Measurements from ENCODE around the gene VAV2.

VAV2 gene, protein sequence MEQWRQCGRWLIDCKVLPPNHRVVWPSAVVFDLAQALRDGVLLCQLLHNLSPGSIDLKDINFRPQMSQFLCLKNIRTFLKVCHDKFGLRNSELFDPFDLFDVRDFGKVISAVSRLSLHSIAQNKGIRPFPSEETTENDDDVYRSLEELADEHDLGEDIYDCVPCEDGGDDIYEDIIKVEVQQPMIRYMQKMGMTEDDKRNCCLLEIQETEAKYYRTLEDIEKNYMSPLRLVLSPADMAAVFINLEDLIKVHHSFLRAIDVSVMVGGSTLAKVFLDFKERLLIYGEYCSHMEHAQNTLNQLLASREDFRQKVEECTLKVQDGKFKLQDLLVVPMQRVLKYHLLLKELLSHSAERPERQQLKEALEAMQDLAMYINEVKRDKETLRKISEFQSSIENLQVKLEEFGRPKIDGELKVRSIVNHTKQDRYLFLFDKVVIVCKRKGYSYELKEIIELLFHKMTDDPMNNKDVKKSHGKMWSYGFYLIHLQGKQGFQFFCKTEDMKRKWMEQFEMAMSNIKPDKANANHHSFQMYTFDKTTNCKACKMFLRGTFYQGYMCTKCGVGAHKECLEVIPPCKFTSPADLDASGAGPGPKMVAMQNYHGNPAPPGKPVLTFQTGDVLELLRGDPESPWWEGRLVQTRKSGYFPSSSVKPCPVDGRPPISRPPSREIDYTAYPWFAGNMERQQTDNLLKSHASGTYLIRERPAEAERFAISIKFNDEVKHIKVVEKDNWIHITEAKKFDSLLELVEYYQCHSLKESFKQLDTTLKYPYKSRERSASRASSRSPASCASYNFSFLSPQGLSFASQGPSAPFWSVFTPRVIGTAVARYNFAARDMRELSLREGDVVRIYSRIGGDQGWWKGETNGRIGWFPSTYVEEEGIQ

DNA sequence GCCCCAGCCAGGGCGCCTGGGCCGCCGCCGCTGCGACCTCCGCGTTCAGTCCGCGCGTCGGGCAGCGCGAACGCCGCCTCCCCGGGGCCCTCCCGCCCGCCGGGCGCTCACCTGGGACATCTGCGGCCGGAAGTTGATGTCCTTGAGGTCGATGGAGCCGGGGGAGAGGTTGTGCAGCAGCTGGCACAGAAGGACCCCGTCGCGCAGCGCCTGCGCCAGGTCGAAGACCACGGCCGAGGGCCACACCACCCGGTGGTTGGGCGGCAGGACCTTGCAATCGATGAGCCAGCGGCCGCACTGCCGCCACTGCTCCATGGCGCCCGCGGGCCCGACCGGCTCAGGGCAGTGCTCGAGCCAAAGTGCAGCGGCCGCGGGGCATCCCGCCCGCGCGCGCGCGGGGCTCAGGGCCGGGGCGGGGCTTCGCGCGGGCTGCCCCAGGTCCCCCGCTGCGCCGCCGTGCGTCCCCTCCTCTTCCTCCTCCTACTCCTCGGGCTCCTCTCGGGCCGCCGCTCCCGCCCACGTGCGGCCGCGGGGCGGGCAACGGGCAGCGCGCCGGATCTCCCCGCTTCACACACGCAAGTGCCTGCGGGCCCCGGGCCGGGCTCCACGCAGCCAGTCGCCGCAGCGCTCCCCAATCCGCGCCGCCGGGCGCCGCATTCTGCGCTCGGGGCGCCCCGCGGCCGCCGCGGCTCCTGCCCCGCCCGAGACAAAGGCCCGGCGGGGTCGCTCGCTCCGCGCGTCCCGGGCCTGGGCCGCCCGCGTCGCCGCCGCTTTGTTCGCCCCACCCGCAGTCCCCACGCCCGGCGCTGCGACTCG is at the start of gene VAV2:
Gene VAV2, minus strand, starts transcription at position 361 of the 816 bp plus-strand sequence. Its CDS starts 46 bp downstream, at position 315.
- peak; percentile 70 for DNase-seq

DNA sequence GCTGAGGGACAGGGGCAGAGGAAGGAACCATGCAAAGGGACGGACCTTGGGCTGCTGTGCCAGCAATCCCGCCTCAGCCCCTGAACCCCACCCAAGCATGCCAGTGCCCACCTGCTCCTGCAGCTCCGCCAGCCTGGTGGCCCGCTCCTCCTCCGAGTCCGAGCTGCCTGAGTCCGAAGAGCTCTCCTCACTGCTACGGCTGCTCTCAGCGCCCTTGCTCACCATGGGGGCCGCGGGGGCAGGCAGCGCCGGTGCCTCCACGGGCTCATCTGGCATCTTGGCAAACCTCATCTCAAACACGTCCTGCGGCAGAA is 49.5 kb upstream of the VAV2 start:
- no peak for DNase-seq

DNA sequence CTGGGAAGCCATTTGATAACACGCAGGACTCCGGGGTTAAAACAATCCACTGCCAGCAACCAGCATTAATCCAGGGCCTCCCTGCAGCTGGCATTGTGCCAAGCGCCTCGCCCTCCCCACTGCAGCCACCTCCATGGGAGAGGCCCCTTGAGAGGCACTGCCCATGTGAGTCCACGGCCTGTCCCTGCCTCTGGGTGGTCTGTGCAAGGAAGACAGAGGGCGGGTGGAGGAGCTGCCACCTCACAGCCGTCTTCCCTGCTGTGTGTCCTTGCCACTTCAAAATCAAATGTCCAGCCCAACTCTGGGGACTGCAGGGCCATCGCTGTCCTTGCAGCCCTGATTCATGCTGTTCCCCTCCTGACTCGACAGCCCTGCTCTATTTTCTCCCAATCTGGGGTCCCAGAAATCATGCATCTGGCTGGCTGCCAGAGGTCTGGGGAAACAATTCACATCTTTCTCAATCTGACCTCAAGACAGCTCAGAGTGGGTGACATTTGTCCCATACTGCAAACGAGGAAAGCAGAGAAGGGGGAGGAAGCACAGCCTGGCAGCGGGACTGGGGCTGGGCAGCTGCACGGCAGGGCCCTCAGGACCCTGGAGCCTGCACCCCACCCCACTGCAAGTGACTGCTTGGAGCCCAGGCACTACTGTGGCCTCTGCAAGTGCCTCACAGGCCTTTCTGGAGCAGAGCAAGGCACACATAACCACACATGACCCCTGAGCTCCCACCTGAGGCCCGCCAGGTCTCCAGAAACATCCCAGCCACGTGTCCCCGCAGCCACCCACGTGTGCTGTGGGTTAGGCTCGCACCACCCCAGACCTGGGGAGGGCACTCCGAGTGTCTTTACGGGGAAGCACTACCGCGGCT is 48.9 kb upstream of the VAV2 start:
- no peak for DNase-seq

DNA sequence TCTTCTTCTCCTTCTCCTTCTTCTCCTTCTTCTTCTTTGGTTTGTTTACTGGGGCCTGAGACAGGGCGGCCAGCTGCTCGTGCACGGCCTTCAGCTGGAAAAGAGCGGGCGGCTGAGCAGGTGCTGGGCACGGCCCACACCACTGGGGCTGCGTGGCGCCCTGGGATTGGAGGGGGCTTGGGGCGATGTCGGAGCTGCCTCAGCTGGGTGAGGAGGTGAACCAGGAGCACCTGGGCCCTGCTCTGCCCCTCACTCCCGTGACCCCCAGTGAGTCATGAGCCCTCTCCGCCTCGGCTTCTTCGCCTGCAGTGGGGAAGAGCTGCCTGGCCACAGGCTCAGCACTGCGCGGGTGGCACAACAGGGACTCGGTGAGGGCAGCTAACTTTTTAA is 48.0 kb upstream of the VAV2 start:
- DNase-seq = no peak

DNA sequence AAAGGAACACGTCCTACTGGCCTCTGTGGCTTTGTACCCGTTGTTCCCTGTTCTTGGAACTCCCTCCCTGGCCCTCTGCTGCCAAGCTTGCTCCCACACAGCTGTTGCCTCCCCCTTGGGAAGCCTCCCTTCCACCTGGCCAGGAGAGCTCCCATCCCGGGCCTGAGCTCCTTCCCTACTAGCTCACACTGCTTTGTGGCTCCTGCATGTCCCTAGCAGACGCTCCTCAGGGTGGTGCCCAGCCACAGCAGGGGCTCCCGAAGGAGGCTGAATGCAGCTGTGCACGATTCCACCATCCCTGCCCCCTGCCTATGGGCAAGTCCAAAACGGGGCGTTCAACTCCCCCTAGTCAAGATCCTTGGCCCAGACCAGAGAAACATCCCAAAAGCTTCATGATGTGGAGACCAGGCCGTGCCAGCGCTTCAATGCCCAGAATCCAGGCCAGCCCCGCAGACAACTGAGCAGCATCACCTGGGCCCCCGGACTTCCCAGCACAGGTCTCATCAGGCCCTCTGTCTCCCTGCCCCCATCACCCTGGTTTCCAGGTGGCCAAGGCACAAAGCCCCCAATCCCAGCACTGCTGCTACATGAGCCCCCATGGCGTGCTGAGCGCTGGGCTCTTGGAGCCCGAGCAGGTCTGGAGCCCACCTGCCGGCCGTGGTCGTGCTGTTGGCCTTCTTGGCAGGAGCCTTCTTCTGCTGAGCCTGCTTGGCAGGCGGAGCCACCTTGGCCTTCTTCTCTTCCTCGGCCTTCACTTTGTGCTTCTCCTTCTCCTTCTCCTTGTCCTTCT is 47.5 kb upstream of the VAV2 start:
- no peak for DNase-seq

DNA sequence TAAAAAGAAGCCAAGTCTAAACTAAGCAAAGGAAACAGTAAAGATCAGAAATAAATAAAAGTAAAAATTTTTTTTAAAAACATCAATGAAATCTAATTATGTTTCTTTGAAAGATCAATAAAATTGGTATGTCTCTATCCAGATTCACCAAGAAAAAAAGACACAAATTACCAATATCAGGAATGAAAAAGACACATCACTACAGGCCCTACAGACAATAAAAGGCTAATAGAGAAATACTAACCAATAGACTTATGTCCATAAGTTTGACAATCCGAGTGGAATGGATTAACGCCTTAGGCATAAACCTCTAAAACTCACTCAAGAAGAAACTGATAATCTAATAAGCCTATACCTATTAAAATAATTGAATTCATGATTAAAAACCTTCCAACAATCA is 45.5 kb upstream of the VAV2 start:
- DNase-seq = no peak

DNA sequence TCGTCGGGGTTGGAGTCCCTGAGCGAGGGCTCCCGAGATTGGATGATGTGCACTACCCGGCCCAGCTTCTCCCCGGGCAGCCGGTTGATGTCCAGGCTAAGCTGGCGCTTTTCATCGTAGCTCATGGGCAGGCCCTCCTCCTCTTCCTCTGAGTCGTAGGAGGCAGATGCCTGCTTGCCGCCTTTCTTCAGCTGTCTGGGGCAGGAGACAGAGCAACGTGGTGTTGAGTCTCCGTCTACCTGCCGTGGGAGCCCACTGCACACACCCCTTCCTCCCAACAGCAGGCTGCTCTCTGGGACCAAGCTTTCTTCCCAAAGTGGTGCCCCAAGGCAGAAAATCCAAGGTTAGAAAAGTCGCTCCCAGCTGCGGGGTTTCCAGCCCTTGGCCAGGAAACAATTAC is 44.0 kb upstream of the VAV2 start:
- DNase-seq = no peak

DNA sequence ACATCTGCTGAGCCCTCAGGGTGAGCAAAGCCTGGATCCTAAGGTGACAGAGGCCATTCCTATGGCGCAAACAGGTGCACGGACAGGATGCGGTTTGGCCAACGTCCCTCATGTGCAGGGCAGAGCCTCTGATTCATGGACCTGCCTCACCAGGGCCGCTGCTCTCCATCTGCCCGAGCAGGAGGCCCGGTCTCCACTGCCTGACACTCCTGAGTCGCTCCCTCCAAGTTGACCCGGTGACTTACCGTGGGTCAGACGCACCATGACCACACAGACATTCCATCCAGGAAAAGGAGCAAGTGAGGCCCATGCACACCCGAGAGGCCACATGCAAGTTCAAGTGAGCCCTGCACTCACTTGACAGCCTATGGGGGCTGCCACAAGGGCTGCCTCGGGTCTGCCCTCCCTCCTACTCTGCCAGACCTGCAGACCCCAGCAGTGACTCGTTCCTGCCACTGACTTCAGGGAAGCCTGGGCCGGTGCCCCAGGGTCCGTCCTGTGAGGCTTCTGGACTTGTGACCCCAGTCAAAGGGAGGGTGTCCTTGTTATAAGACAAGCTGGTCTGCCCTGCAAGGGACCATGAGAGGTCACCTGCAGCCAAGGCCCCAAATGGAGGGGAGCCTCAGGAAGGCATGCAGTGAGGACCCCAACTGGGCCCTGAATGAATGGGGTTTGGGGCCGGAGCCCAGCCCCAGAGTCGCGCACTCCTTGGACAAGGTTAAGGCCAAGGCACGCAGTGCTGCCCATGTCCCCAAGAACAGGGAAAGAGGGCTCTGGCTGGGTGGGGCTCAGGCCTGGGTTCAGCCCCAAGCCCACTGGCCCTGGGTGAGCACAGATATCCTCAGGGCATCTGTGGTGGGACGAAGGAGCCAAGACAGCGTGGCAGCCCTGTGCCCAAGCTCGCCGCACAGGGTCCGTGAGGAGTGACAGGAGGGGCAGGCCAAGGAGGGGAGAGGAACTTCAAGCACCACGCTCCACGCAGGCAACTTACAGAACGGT is 43.2 kb upstream of the VAV2 start:
- no peak for DNase-seq

DNA sequence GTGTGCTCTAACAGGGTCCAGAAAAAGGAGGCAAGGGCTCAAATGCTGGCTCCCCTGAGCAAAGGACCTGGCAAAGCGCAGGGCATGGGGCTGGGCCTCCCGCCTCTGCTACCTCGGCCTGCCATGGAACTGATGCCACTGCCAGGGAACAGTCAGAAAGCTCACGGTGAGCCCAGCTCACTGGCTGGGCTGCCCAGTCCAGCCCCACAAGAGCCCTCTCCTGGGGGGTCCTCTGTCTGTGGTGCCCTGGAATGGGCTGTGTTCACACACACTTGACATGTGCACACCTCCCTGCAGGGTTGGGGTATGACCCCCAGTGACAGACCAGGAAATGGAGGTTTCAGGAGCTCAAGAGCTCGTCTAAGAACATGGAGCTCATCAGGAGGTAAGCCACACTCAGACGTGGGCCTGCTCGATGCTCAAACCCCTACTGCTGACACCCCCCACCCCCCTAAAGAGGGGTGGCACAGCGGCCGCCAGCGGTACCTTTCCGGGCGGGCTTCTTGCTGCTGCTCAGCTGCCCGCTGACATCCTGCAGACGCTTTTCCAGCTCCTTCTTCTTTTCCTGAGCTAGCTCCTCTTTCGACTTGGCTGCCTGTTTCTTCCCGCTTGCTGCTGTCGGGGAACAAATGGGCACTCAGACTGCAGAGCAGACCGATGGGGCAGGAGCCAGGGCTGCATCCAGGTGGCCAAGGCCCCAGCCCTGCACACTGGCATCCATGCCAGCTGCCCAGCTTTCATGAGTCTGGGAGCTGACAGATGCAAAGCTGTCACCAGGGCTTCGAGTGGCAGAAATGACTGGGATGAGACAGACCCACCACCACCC is 42.3 kb upstream of the VAV2 start:
- DNase-seq = no peak

DNA sequence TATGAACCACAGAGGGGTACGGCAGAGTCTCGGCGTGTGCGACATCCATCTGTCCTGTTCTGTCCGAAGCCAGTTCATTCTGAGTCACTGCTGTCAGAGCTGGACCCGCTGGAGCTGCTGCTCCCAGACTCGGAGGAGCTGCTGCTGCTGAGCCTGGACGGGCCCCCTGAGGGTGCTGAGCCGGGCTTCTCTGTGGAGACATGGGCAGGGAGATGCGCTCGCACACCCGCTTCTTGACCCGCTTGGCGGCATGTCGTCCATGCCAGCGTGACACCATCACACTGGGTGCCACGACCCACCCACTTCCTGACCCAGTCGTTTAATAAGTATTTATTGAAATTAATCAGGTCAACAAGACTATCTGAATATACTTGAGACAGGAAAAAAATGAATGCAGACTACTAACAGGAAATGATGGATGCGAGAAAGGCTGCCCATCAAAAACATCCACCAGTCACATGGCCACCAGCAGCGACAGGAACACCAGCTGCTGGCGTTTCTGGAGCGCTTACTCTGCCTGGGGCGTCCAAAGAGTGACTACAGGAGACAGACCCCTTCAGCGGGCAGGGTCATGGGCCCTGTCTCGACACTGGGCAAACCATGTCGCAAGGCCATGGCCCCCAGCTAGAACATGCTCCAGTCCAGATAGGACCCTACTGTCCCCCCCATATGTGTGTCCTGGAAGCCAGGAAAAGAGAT is 41.5 kb upstream of the VAV2 start:
- no peak for DNase-seq

DNA sequence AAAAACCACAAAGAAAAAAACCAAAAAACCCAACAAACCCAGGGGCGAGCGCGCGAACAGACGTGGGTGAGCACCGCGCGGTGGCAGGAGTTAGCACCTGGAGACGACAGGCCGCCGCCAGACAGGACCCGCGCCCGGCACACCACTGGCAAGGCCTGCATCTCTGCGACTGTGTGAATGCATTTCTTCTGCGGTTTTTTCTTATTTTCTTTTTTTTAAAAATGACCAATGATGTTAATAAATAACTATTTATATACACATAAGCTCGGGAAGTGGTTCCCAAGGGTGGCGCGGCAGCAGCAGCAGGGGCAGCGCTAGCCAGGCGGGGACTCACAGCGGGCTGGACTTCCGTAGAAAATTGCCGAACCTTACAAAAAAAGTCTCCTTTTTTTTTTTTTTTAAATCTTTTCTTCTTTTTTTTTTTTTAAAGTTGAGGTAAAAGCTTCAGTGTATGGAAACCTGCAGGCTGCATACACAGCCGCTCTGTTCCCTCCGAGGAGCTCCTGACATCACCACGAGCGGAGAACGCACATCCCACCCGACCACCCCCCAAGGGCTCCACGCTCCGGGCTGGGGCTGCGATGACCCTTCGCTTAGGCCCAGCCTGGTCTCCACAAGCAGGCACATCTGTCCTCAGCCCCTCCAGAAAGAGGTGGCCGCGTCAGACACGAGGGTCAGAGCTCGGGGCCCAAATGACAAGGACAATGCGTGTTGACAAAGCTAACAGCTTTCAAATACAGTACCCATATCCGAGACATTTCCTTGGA is 40.5 kb upstream of the VAV2 start:
- DNase-seq = no peak

DNA sequence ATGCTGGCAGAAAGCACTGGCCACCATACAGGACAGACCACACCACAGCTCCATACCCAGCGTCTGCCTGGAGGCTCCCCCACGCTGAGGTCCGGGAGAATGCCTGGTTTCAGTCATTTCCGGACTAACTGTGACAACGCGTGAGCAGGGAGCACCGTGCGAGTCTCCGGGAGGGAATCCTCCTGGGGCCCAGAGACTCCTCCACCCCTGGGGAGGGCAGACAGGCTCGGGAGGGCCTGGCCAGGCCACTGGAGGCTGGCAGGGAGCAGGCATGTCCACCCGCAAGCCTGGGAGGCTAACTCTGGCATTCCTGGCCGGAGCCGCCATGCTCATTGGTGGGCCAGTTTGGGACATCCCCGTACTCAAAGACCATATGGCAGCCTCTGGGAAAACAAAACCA is 39.7 kb upstream of the VAV2 start:
- no peak for DNase-seq

DNA sequence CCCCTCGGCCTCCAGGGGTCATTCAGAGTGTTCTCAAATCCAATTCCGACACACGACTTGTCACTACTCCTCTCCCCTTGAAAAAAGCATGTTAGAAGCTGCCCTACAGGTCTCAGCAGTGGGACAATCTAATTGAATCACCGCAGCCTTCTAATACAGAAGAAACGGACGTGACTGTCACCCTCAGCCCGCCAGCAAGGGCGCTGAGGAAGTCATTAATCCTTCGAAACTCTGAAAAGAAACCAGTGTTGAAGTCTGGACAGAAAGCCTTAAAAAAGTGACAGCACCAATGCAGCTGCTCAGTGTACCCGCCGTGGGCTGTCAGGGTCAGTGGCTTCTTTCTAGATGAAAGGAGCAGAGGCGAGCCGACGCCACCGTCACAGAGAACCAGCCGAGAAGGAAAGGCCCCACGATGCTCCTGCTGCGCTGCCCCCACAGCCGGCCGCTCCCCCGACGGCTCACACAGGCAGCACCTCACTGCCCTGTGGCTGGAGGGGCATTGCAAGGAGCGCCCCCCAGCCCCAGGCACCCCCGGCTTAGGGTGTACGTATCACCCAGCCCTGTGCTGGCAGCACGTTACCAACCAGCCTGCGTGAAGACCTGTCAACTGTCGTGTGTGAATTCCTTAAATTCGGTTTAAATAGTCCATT is 38.8 kb upstream of the VAV2 start:
- DNase-seq = no peak

DNA sequence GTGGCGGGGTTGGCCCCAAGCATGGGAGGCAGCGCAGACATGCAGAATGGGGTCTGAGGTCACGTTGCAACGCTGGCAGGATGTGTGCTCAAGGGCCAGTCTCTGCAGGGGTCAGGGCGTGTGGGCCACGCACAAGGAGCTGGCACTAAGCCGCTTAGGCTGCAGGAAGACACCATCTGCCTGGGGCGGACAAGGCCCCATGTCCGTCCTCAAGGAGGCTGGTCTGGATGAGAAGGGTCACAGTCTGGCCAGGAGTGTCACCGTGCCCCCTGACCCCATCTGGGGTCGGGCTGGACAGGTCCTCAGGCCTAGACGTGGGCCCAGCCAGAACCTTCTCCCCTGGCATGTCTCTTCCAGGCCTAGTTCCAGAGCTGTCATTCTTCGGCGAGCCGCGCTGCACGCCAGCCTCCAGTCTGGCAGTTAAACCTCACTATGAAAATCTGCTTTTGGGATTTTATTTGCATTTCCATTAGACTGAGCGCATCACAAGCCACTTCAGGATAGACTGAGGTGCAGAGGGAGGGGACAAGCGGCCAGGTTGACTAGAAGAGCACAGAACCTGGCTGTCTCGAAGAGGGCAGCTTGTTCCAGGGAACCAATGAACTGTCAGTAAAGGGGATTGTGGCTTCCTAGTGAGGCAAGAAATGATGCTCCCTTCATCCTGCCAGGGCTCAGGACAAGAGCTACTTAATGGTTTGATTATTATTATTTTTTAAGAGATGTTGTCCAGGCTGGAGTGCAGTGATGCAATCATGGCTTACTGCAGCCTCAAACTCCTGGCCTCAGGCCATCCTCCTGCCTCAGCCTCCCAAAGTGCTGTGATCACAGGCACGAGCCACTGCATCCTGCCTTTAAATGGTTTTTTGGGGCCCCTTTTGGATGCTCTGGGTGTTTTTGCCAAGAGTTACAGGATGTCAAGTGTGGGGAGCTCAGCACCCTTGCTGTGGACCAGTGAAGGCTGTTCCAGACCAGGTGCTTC is 37.4 kb upstream of the VAV2 start:
- no peak for DNase-seq

DNA sequence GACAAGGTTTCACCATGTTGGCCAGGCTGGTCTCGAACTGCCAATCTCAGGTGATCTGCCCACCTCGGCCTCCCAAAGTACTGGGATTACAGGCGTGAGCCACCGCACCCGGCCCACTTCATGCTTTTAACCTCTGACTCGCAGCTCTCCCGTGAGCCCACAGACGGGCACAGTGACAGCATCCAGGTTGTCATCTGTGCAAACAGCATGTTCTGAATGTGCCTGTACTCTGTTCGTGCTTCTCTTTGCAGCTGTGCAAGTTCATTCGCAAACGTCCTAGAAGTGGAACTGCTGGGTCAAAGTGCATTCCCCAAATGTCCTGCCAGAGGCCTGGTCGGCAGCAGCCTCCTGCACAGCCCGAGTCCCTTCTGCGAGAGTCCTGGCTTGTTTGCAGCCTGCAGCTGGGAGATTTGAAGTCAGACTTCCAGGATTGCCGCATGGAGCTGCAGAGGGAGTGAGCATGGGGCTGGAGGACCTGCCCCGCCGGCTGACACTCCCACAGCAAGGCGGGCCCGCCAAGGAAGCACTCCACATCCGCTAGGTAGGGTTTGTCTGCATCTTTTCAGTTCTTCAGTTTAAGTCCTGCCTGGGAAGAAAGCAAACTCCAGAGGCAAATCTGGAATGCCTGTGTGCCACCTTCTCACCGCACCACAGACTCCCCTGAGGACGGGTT is 36.6 kb upstream of the VAV2 start:
- no peak for DNase-seq
